Breast epithelium (tissue), 4 donors: ENCODE measurements around the gene AHI1. TPM values are rescaled to one million over a fixed set of nuclear protein-coding genes. Genes with fewer than 3 reads are reported as not detected.

Experiments used
- DNase-seq, 2 donors: peaks; one replicate each; pipeline ENCODE4 v3.0.0-alpha.2; 2019; ENCODE audit warnings: low spot score in 2 of 2
- H3K27ac ChIP-seq, 2 donors: fragments of 200-600 bp; sonication (generic) in 1 of 2; one replicate each; pipeline ENCODE4 v1.5.1; 2016 to 2019; ENCODE audit warnings: mild to moderate bottlenecking in 1 of 2
- H3K27me3 ChIP-seq, 2 donors: fragments of 200-600 bp; sonication (generic) in 1 of 2; one replicate each; pipeline versions ENCODE4 v1.5.1 to v1.6.0; 2017 to 2019; ENCODE audit warnings: control low read depth in 1 of 2, mild to moderate bottlenecking in 1 of 2
- H3K36me3 ChIP-seq: fragments of 200-600 bp; one replicate; pipeline ENCODE4 v1.5.1; 2019
- H3K4me1 ChIP-seq, 2 donors: fragments of 200-600 bp; sonication (generic); one replicate each; pipeline ENCODE4 v1.5.1; 2016 to 2019; ENCODE audit warnings: control low read depth in 1 of 2
- H3K4me3 ChIP-seq, 3 donors: fragments of 200-600 bp; sonication (generic); 1 replicate in 2 of 3; 2 replicates in 1 of 3; pipeline ENCODE4 v1.5.1; 2016 to 2019; ENCODE audit warnings: mild to moderate bottlenecking in 3 of 3, moderate library complexity in 2 of 3
- H3K9me3 ChIP-seq, 2 donors: fragments of 200-600 bp; sonication (generic) in 1 of 2; one replicate each; pipeline ENCODE4 v1.5.1; 2016 to 2019; ENCODE audit warnings: control low read depth in 1 of 2
- CTCF ChIP-seq, 3 donors: fragments of 450-650 bp; IDR thresholded peaks; one replicate each; pipeline ENCODE4 v1.5.1; 2016 to 2017; ENCODE audit warnings: antibody characterized with exemption in 3 of 3, mild to moderate bottlenecking in 3 of 3, moderate library complexity in 3 of 3
- POLR2A ChIP-seq: fragments of 450-650 bp; IDR thresholded peaks from one replicate; pipeline ENCODE4 v1.6.1; 2016; ENCODE audit warnings: antibody characterized with exemption, mild to moderate bottlenecking, moderate library complexity
- POLR2AphosphoS5 ChIP-seq, 3 donors: sonication (generic); formaldehyde crosslinking; IDR thresholded peaks; one replicate each; pipeline ENCODE4 v1.6.1; 2017; ENCODE audit warnings: antibody characterized with exemption in 3 of 3
- intact Hi-C: fragments of 100-400 bp; cut with DNase I; formaldehyde crosslinking; loops from one replicate; pipeline ENCODE4 v1.15.1; 2023; ENCODE audit warnings: low total_unique reads
- total RNA-seq, 3 donors: library from RNA; depleted of rRNA; stranded (reverse); fragments of >200 nt; gene quantifications; one replicate each; pipeline ENCODE4 v1.1.0, GENCODE V29; 2016

Gene AHI1
- total RNA-seq, 3 donors from 2014 or later = 23.5 to 62.2 (median 49.8) TPM

- H3K27ac ChIP-seq = no peak overlapping the region
- no peaks in the 10 kb centered on the region for H3K36me3 ChIP-seq
- DNase-seq = no peak
- TF ChIP-seq CTCF (IDR thresholded peaks at IDR 0.05) (no peak), POLR2A (no peak), POLR2AphosphoS5 (IDR thresholded peaks at IDR 0.05) (no peak)
- no peak overlapping the region for H3K4me3 ChIP-seq
- H3K4me1 ChIP-seq = no peaks in the 10 kb centered on the region
- no peaks in the 10 kb centered on the region for H3K27me3 ChIP-seq
- intact Hi-C loops = no loop called here
- H3K9me3 ChIP-seq = peaks cover 0 to 6% of the 10 kb centered on the region in 2 donors
These were observed 23.9 kb upstream of the AHI1 start for GRCh38 chr6:135521431-135521830.

- Histone ChIP-seq H3K27ac (no peak overlapping the region), H3K9me3 (peaks cover 0 to 6% of the 10 kb centered on the region in 2 donors), H3K36me3 (no peaks in the 10 kb centered on the region), H3K4me1 (no peaks in the 10 kb centered on the region), H3K27me3 (no peaks in the 10 kb centered on the region), H3K4me3 (no peak overlapping the region)
- intact Hi-C loops = no loop called here
- TF ChIP-seq CTCF (IDR thresholded peaks at IDR 0.05) (no peak), POLR2AphosphoS5 (IDR thresholded peaks at IDR 0.05) (no peak), POLR2A (no peak)
- no peak for DNase-seq
These were observed 23.2 kb upstream of the AHI1 start for GRCh38 chr6:135520781-135521180.

GRCh38 chr6:135519348-135519747, 21.8 kb upstream of the AHI1 start:
- Histone ChIP-seq H3K4me3 (no peak overlapping the region), H3K27ac (no peak overlapping the region), H3K36me3 (no peaks in the 10 kb centered on the region), H3K27me3 (no peaks in the 10 kb centered on the region), H3K9me3 (peaks cover 0 to 6% of the 10 kb centered on the region in 2 donors), H3K4me1 (no peaks in the 10 kb centered on the region)
- TF ChIP-seq POLR2A = no peak
- no peak for TF ChIP-seq CTCF (IDR thresholded peaks at IDR 0.05)
- TF ChIP-seq POLR2AphosphoS5 (IDR thresholded peaks at IDR 0.05) = no peak
- no peak for DNase-seq
- intact Hi-C loops = no loop called here

GRCh38 chr6:135517527-135517926, 20.0 kb upstream of the AHI1 start:
- no peak for DNase-seq
- no peak overlapping the region for H3K27ac ChIP-seq
- peaks cover 0 to 6% of the 10 kb centered on the region in 2 donors for H3K9me3 ChIP-seq
- no peaks in the 10 kb centered on the region for H3K27me3 ChIP-seq
- H3K4me3 ChIP-seq = no peak overlapping the region
- intact Hi-C loops = no loop called here
- no peaks in the 10 kb centered on the region for H3K36me3 ChIP-seq
- TF ChIP-seq POLR2AphosphoS5 (IDR thresholded peaks at IDR 0.05) = no peak
- TF ChIP-seq CTCF (IDR thresholded peaks at IDR 0.05) = no peak
- TF ChIP-seq POLR2A = no peak
- no peaks in the 10 kb centered on the region for H3K4me1 ChIP-seq

- no peak for DNase-seq
- no peaks in the 10 kb centered on the region for H3K36me3 ChIP-seq
- H3K9me3 ChIP-seq = peaks cover 0 to 6% of the 10 kb centered on the region in 2 donors
- no peaks in the 10 kb centered on the region for H3K4me1 ChIP-seq
- no peak overlapping the region for H3K27ac ChIP-seq
- H3K27me3 ChIP-seq = no peaks in the 10 kb centered on the region
- no peak for TF ChIP-seq POLR2AphosphoS5 (IDR thresholded peaks at IDR 0.05)
- no peak for TF ChIP-seq POLR2A
- TF ChIP-seq CTCF (IDR thresholded peaks at IDR 0.05) = no peak
- no peak overlapping the region for H3K4me3 ChIP-seq
- intact Hi-C loops = no loop called here
These were observed 17.2 kb upstream of the AHI1 start for GRCh38 chr6:135514706-135515105.
